Activated CD8-positive, alpha-beta memory T cell treated with anti-CD3 and anti-CD28 coated beads, Interleukin-2, amount 50 U/mL, for 24 hours (primary cell): ENCODE measurements around the gene SLC28A1.
"Not testable (repeated sequence)": the region's sequence is repeated elsewhere in the genome, so short reads cannot be mapped to it uniquely, and the experiment has no call there.

Experiments
- DNase-seq: peaks from one replicate; pipeline ENCODE4 v3.0.0-alpha.2; 2020; ENCODE audit errors: extremely low read depth

Gene SLC28A1

DNA sequence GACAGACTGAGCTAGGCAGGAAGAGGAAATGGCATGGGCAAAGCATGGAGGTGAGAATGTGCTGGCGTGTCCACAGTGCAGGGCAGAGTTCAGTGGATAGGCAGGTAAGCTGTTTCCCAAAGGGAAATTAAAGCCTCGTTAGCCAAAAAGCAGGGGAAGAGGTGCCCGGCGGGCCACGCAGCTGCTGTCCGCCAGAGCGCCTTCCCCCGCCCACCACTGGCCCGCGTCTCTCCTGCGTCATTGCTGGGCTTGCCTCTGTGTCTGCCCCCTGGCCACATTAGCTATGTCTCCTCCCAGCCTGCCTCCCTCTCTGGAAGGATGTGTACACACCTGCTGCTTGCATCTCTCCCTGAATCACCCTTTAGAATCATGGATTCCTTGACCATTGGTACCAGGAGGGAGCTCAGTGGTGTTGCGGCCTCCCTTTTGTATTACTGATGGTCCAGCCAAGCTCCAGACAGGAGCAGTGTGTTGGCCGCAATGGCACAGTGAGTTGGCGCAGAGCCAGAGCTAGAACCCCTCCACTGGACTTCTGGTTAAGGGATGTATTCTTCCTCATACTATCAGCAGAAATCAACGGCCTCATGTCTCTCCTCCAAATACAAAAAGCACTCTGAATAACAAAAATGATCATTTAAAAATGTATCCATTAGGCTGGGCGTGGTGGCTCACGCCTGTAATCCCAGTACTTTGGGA is 26.6 kb downstream of the SLC28A1 start:
- DNase-seq: no peak

DNA sequence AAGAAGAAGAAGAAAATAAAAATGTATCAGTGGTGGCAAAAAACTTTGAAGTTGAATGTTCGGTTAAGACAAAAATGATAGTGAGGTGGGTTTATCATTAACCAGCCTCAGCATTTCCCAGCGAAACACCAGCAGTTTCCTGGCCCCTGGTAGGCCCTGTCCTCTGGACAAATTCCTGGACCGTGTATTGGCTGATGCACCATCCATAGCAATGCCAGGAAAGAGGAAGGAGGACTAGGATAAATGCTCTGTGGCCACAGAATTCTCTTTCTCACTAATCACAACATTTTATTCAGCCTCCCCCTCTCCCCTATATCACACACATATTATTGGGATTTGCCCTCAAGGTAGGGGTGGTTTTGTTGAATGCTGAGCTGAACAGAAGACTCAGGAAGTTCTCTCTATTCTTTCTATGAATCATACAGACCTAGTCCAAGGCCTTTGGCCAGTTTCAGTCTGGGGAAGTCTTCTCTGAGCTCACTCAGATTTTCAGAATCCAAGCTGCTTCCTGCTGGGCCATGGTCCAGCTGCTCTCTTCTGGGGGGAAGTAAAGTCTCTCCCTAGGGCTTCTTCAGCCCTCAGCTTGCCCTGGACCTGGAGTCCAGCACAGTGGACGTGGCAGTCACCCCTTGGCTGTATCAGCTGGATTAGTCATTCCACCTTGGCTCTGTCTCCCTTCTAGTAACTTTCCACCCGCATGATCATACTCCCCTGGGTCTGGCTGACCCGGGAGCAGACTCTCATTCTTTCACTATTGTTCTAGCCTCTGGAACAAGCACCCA is 27.6 kb downstream of the SLC28A1 start:
- no peak for DNase-seq

DNA sequence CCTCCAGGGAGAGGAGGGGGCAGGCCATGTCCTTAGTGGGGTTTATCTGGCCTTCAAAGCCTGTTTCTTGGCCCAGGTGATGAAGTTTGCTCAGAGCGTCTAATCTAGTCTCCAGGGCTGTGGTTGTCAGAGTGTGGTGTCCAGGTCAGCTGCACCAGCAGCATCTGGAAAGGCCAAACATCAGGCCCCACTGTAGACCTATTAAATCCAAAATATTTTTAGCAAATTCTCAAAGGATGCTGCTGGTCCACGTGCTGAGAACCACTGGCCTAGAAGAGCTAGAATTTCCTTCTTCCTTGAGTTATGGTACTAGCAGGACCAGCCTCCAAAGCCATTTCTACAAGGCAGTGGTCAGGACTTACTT is 28.9 kb downstream of the SLC28A1 start:
- no peak for DNase-seq

- DNase-seq: no peak
Observed at GRCh38 chr15:84914351-84914750, 29.9 kb downstream of the SLC28A1 start.

GRCh38 chr15:84914909-84915605 is 30.6 kb downstream of the SLC28A1 start:
- DNase-seq: no peak

DNA sequence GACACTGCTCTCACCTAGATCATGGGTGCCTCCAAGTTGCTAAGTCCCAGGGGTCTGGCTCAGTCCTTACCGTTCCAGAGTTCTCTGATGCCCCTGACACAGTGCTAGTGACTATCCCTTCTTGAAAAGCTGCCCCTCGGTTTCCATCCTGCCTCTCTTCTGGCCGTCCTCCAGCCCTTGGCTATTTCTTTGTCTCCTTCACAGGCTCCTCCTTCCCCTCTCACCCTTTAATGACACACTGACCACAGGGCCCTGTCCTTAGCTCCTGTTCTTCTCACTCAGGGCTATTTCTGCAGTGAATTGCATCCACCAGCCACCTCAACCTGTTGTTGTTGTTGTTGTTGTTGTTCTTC is 31.1 kb downstream of the SLC28A1 start:
- no peak for DNase-seq

DNA sequence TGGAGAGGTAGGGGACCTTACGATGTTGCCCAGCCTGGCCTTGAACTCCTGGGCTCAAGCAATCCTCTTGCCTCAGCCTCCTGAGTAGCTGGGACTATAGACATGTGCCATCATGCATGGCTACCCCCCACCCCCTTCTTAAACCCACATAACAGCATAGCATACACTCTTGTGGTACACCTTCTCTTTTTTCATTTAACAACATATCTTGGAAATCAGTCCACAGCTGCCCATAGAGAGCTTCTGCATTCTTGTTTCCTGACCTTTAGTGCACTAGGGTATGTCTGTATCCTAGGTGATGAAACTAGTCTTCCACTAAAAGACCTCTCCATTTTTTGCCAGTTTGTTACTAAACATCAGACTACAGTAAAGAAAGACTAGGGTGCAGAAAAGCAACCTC is 33.0 kb downstream of the SLC28A1 start:
- DNase-seq: no peak

DNA sequence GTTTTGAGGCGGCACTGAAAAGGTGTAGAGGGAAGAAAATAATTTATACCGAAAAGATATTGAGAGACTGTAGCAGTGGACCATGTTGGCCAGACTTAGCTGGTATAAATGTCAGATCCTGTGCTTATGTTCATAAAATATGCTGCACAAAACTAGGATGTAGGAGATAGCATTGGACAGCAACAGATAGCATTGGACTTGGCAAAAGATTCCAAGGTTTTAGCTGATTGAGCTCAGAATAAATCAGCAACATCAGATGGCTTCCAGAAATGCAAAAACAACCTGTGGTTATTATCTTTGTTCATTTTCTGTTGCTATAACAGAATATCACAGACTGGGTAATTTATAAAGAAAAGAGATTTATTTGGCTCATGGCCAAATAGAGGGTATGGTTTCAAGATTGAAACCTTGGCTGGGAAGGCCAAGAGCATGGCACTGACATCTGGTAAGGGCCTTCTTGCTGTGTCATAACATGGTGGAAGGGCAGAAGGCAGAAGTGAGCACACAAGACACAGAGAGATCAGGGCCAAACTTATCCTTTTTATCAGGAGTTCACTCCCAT is 34.7 kb downstream of the SLC28A1 start:
- DNase-seq: no peak

DNA sequence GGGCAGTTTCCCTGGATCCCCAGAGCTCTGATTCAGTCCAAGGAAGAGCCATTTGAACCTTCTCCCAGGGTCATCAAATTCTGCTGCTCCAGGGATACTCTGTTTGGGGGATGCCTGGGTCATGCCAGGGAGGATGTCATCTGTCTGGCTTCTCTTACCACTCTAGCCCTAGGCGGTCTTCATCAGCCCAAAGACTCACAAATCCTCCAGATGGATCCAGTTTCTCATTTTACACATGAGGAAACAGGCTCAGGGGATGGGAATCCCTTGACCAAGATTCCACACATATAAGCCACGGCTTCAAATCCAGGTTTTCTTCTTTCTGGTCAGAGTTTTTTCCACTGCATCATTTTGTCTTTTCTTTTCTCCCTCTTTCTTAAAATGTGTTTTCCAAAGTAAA is 36.7 kb downstream of the SLC28A1 start:
- DNase-seq: no peak

- no peak for DNase-seq
Observed at GRCh38 chr15:84922530-84922929, 38.1 kb downstream of the SLC28A1 start.

DNA sequence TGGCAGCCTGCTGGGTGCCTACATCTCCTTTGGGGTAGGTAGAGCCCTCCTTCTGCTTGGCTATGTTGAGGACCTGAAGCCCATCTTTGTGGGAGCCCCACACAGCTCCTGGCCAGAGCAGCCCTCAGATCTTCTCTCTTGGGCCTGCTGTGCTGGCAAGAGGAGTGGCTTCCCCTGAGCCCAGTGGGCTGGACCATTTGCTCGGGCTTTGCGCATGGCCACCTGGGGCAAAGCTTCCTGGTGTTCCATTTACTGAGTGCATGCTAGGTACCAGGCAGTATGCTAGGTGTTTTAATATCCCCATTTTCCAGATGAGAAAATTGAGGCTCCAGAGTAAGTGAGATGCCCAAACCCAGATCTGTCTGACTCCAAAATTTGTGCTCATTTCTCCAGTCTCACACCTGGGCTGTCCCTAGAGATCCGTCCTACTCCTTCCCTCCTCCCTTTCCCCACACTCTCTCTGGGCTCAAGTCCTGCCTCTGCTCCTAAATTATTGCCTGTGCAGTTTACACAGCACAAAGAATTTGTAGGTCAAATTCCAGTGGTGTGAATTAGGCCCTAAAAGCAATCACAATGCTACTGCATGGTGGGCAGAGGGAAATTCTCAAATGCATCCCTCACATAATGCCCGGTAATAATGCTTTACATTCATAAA is 39.7 kb downstream of the SLC28A1 start:
- no peak for DNase-seq

DNA sequence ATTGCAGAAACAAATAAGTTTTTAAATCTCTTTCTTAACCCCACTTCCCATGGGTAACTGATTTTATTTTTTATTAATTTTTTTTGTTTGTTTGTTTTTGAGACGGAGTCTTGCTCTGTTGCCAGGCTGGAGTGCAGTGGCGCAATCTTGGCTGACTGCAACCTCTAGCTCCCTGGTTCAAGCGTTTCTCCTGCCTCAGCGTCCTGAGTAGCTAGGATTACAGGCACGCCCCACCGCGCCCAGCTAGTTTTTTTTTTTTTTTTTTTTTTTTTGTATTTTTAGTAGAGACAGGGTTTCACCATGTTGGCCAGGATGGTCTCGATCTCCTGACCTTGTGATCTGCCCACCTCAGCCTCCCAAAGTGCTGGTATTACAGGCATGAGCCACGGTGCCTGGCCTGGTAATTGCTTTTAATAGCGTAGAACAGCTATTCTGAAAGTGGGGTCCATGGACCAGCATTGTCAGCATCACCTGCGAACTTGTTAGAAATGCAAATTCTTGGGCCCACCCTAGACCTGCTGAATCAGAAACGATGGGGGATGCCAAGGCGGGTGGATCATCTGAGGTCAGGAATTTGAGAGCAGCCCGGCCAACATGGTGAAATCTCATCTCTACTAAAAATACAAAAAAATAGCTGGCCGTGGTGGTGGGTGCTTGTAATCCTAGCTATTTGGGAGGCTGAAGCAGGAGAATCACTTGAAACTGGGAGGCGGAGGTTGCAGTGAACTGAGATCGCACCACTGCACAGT is 40.5 kb downstream of the SLC28A1 start:
- DNase-seq: not testable (repeated sequence)

DNA sequence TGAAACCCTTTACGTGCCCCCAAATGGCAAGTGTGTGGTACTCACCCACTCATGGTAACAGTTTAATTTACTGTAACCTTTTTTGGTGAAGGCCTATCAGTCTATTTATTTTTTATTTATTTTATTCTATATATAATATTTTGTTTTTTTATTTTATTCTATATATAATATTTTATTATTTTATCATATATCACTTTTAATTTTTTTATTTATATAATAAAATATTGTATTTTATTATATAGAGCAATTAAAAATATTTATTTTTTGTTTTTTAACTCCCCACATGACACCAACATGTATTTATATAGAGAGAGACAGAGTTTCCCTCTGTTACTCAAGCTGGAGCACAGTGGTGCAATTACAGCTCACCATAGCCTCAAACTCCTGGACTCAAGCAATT is 41.4 kb downstream of the SLC28A1 start:
- no peak for DNase-seq

- DNase-seq: no peak
Observed at GRCh38 chr15:84926491-84927230, 42.2 kb downstream of the SLC28A1 start.

GRCh38 chr15:84928843-84929168 is 44.3 kb downstream of the SLC28A1 start:
- DNase-seq: no peak

GRCh38 chr15:84929795-84930603 is 45.5 kb downstream of the SLC28A1 start:
- no peak for DNase-seq

DNA sequence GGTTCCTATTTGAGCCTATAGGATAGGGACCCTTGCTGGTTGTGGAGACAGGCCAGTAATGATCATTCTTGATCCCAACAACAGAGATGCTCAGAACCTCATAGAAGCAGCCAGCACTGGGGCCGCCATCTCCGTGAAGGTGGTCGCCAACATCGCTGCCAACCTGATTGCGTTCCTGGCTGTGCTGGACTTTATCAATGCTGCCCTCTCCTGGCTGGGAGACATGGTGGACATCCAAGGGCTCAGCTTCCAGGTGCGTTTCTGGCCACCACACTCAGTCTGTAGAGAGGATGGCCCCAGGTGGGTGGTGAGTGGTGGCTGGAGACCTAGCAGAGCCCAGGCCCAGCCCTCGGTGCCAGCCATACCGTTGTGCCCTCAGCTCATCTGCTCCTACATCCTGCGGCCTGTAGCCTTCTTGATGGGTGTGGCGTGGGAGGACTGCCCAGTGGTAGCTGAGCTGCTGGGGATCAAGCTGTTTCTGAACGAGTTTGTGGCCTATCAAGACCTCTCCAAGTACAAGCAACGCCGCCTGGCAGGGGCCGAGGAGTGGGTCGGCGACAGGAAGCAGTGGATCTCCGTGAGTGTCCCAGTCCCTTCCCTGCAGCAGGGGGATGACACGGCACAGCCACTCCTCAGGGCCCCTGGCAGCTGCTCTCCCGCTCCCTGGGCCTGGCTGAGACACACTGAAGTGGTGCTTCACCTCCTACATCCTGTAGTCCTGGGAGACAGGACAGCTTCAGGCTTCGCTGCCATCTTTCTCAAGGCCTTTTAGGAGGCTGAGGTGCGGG is 50.7 kb downstream of the SLC28A1 start:
- no peak for DNase-seq

DNA sequence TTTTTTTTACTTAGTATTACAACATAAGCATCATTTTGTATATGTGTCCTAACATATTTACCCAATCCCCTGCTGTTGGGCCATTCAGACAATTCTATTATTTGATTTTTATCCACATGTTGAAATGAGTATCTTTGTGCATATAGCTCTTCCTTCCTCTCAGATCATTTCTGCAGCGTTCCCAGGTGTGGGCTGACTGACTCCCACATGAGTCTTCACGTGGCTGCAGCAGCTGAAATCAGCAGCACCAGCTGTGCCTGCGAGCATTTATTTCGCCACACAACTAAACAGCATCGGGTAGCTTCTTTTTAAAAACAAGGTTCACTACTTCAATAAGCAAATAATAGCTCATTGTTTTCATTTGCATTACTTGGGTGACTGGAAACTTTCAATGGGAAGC is 52.7 kb downstream of the SLC28A1 start:
- no peak for DNase-seq

DNA sequence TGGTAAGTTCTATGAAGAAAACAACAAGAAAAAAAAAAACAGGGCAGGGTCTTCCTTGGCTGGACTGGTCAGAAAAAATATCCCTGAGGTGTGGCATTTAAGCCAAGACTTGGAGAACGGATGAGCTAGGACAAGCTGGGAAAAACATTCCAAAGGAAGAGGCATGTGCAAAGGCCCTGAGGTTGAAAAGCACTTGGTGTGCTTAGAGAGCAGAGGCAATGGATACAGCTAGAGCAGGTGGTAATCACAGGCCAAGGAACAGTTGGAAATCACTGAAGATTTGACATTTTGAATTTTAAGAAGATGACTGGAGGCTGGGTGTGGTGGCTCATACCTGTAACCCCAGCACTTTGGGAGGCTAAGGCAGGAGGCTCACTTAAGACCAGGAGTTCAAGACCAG is 54.3 kb downstream of the SLC28A1 start:
- no peak for DNase-seq
